Activated CD8-positive, alpha-beta T cell treated with anti-CD3 and anti-CD28 coated beads, Interleukin-2, amount 10 ng/mL, durations not matched to agents 7 days and 5 days (primary cell): ENCODE data around the gene TLE6. TPM values are rescaled to one million over a fixed set of nuclear protein-coding genes. Genes with fewer than 3 reads are reported as not detected.
"Not testable (repeated sequence)": the region's sequence is repeated elsewhere in the genome, so short reads cannot be mapped to it uniquely, and the experiment has no call there.

ENCODE experiments used
- ATAC-seq: fragments of 150-1000 bp; cut with Tn5 transposase; one replicate; pipeline ENCODE4 v1.10.0; 2021; ENCODE audit warnings: moderate library complexity
- CTCF ChIA-PET: fragments of 350-600 bp; sonication (Branson Sonifier 250); formaldehyde crosslinking; loops from one replicate; lab custom pipeline; 2021; ENCODE audit warnings: antibody characterized with exemption; lab: Charles Lee
- POLR2A ChIA-PET: fragments of 350-600 bp; sonication (Branson Sonifier 250); formaldehyde crosslinking; loops from one replicate; lab custom pipeline; 2021; ENCODE audit warnings: antibody characterized with exemption; lab: Charles Lee
- DNase-seq: peaks from one replicate; pipeline ENCODE4 v3.0.0-alpha.2; 2020
- H3K27ac Mint-ChIP-seq: one replicate; pipeline ENCODE4 v1.8.0; 2021; ENCODE audit warnings: mild to moderate bottlenecking, mixed read lengths
- H3K27me3 Mint-ChIP-seq: one replicate; pipeline ENCODE4 v1.8.0; 2021; ENCODE audit warnings: low read depth, mixed read lengths
- H3K36me3 Mint-ChIP-seq: one replicate; pipeline ENCODE4 v1.8.0; 2021; ENCODE audit warnings: low read depth, mixed read lengths
- H3K4me1 Mint-ChIP-seq: one replicate; pipeline ENCODE4 v1.8.0; 2021; ENCODE audit warnings: low read depth, mixed read lengths
- H3K4me3 Mint-ChIP-seq: one replicate; pipeline ENCODE4 v1.8.0; 2021; ENCODE audit warnings: mild to moderate bottlenecking, mixed read lengths
- H3K9me3 Mint-ChIP-seq: one replicate; pipeline ENCODE4 v1.8.0; 2022; ENCODE audit warnings: mixed read lengths; ENCODE audit not compliant: insufficient read depth
- total RNA-seq, 2 experiments: library from RNA; stranded (reverse); gene quantifications; one replicate each; pipeline ENCODE4 v1.2.3, GENCODE V29; 2021

TLE6 gene
- total RNA-seq, 2 experiments from 2014 or later = 2.0 to 2.7 TPM

DNA sequence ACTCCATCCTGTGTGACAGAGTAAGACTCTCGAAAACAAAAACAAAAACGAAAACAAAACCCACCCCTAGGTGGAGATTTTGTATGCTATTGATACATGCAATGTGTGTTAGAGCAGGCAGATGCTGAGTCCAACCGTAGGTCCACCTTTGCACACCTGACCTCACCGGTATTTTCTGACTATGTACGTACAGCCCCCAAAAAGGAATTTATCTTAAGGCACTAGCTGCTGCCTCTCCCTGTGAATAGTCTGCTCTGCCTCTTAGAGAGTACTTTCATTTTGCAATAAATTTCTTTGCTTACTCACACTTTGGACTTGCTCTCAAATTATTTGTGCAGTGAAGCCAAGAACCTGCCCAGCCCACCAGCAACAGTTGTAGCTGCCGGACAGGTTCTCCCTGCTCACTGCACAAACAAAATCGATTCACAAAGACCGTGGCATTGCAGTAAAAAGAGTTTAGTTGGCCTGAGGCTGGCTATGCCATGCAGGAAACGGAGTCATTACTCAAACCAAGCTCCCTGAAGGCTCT lies 24.3 kb upstream of the TLE6 start:
- DNase-seq (no peak), ATAC-seq (no peak)
- ChIA-PET POLR2A (no interaction called here), CTCF (interaction anchor here (1.1 to 5.5 kb wide), 6 partner anchors 9 to 305 kb away, joined by 4 to 86 read pairs (median 10); no protein-coding TSS in a partner anchor)
- no peak overlapping the region for H3K4me3 Mint-ChIP-seq
- peaks cover 2% of the 10 kb centered on the region for H3K27me3 Mint-ChIP-seq
- no peak overlapping the region for H3K27ac Mint-ChIP-seq
- H3K9me3 Mint-ChIP-seq = no peaks in the 10 kb centered on the region
- H3K36me3 Mint-ChIP-seq = peaks cover 4% of the 10 kb centered on the region
- peaks cover 21% of the 10 kb centered on the region for H3K4me1 Mint-ChIP-seq

DNA sequence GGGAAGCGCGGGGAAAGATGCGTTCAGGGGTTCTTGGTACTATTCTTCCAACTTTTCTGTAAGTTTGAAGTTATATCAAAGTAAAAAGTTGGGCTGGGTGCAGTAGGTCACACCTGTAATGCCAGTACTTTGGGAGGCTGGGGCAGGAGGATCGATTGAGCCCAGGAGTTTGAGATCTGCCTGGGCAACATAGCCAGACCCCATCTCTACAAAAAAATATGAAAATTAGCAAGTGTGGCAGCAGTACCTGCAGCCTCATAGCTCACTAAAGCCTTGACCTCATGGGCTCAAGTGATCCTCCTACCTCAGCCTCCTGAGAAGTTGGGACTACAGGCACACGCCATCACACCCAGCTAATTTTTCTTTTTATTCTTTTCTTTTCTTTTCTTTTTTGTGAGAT lies 20.2 kb upstream of the TLE6 start:
- ChIA-PET CTCF (interaction anchor here (0.8 to 4.8 kb wide), 3 partner anchors 69 to 169 kb away, joined by 3 to 27 read pairs (median 5); no protein-coding TSS in a partner anchor), POLR2A (no interaction called here)
- Mint-ChIP-seq H3K27me3 (peaks cover 2% of the 10 kb centered on the region), H3K36me3 (no peaks in the 10 kb centered on the region), H3K4me3 (no peak overlapping the region), H3K9me3 (no peaks in the 10 kb centered on the region), H3K27ac (no peak overlapping the region), H3K4me1 (peaks cover 3% of the 10 kb centered on the region)
- no peak for DNase-seq
- no peak for ATAC-seq

DNA sequence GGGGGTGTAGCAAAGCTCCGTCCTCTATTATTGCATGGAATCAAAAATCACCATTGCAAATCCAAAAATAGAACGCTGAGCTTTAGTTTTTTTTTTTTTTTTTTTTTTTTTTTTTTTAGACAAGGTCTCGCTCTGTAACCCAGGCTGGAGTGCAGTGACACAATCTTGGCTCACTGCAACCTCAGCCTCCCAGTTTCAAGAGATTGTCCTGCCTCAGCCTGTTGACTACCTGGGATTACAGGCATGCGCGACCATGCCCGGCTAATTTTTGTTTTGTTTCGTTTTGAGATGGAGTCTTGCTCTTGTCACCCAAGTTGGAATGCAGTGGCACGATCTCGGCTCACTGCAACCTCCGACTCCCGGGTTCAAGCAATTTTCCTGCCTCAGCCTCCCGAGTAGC lies 17.2 kb upstream of the TLE6 start:
- ChIA-PET POLR2A (no interaction called here), CTCF (interaction anchor here (1.5 to 4.8 kb wide), 2 partner anchors 9 to 144 kb away, joined by 9 to 46 read pairs; no protein-coding TSS in a partner anchor)
- H3K4me1 Mint-ChIP-seq = peaks cover 5% of the 10 kb centered on the region
- DNase-seq = no peak
- no peak overlapping the region for H3K4me3 Mint-ChIP-seq
- H3K36me3 Mint-ChIP-seq = no peaks in the 10 kb centered on the region
- H3K27ac Mint-ChIP-seq = no peak overlapping the region
- no peaks in the 10 kb centered on the region for H3K9me3 Mint-ChIP-seq
- H3K27me3 Mint-ChIP-seq = peaks cover 2% of the 10 kb centered on the region
- ATAC-seq = no peak

DNA sequence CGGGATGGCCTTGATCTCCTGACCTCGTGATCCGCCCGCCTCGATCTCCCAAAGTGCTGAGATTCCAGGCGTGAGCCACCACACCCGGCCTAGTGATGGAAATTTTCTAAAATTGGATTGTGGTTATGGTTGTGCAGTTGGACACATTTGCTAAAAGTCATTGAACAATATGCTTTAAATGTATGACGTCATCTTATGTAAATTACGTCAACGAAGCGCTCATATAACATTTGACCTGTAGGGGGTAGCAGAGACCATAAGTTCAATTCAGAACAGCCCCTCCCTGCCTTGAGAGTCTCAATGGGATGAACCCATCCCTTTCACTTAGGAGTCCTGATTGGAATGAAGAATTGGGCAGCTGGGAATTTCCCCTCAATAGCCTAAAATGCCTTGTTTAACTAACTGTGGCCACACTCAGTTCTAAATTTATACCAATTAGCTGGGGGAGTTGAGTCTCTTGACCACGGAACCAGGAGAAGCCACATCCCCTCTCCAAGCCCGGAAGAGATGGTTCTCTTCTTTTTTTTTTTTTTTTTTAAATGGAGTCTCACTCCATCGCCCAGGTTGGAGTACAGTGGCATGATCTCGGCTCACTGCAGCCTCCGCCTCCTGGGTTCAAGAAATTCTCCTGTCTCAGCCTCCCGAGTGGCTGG lies 15.2 kb upstream of the TLE6 start:
- Mint-ChIP-seq H3K36me3 (no peaks in the 10 kb centered on the region), H3K4me1 (peaks cover 5% of the 10 kb centered on the region), H3K4me3 (peak overlapping the region; percentile 59), H3K27ac (peak overlapping the region; percentile 49), H3K9me3 (no peaks in the 10 kb centered on the region), H3K27me3 (no peaks in the 10 kb centered on the region)
- ChIA-PET POLR2A (interaction anchor here (0.8 kb wide), 1 partner anchor 187 kb away, joined by 3 read pairs; no protein-coding TSS in a partner anchor), CTCF (interaction anchor here (0.6 to 4.8 kb wide), 20 partner anchors 9 to 202 kb away, joined by 3 to 54 read pairs (median 6); partner anchors contain the start of gene TLE6)
- ATAC-seq (peak; percentile 79), DNase-seq (peak; percentile 75)

DNA sequence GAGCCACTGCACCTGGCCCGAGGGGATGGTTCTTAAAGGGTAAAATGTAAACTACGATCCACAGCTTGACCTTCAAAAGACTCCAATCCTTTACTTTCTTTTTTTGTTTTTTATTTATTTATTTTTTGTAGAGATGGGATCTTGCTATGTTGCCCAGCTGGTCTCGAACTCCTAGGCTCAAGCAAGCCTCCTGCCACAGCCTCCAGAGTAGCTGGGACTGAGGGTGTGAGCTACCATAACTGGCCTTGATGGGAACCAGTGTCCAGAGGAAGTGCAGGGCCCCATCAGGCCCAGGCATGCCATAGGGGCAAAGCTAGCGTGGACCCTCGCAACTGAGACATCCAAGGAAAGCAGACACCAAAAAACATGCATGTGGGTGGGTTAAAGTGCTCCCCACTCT lies 14.2 kb upstream of the TLE6 start:
- DNase-seq (no peak), ATAC-seq (no peak)
- H3K4me1 Mint-ChIP-seq = peaks cover 5% of the 10 kb centered on the region
- H3K4me3 Mint-ChIP-seq = no peak overlapping the region
- CTCF ChIA-PET = interaction anchor here (0.7 to 4.8 kb wide), 17 partner anchors 8 to 449 kb away, joined by 3 to 54 read pairs (median 6); partner anchors contain the start of gene TLE6
- H3K9me3 Mint-ChIP-seq = no peaks in the 10 kb centered on the region
- no peaks in the 10 kb centered on the region for H3K27me3 Mint-ChIP-seq
- POLR2A ChIA-PET = interaction anchor here (0.6 to 0.8 kb wide), 2 partner anchors 172 to 188 kb away, joined by 3 read pairs; no protein-coding TSS in a partner anchor
- H3K27ac Mint-ChIP-seq = no peak overlapping the region
- no peaks in the 10 kb centered on the region for H3K36me3 Mint-ChIP-seq

DNA sequence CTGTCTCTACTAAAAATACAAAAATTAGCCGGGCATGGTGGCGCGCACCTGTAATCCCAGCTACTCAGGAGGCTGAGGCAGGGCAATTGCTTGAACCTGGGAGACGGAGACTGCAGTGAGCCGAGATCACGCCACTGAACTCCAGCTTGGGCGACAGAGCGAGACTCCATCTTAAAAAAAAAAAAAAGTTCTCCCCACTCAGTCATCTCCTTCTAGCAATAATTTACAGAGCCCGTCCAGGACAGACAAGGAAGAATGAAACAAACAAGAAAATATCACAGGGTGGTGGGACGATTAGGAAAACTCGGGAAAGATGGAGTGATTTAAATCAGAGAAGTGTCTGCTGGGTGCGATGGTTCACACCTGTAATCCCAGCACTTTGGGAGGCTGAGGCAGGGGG lies 13.7 kb upstream of the TLE6 start:
- POLR2A ChIA-PET = interaction anchor here (0.6 kb wide), 1 partner anchor 171 kb away, joined by 3 read pairs; no protein-coding TSS in a partner anchor
- not testable (repeated sequence) for H3K4me3 Mint-ChIP-seq, H3K27me3 Mint-ChIP-seq, DNase-seq, H3K36me3 Mint-ChIP-seq, H3K27ac Mint-ChIP-seq, H3K4me1 Mint-ChIP-seq, ATAC-seq, H3K9me3 Mint-ChIP-seq
- CTCF ChIA-PET = interaction anchor here (1.1 to 4.8 kb wide), 7 partner anchors 7 to 162 kb away, joined by 3 to 54 read pairs (median 9); no protein-coding TSS in a partner anchor

DNA sequence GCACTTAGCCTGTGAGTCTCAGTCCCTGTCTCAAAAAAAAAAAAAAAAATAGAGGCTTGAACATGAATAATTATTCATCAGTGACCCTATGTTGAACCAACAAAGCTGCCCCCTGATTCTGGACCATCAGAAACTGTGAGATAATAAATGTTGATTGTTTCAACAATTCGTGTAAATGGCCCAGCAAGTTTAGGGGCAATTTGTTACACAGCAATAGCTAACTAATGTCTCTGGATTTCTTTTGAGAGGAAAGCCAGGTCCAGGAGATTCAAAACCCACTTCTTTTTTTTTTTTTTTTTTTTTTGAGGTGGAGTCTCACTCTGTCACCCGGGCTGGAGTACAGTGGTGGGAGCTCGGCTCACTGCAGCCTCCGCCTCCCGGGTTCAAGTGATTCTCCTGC lies 12.5 kb upstream of the TLE6 start:
- Mint-ChIP-seq H3K27ac (no peak overlapping the region), H3K4me1 (peaks cover 11% of the 10 kb centered on the region), H3K9me3 (no peaks in the 10 kb centered on the region), H3K36me3 (no peaks in the 10 kb centered on the region), H3K4me3 (no peak overlapping the region), H3K27me3 (no peaks in the 10 kb centered on the region)
- ChIA-PET POLR2A (no interaction called here), CTCF (interaction anchor here (0.9 to 1.7 kb wide), 6 partner anchors 14 to 340 kb away, joined by 3 to 12 read pairs (median 4); no protein-coding TSS in a partner anchor)
- ATAC-seq = no peak
- no peak for DNase-seq

DNA sequence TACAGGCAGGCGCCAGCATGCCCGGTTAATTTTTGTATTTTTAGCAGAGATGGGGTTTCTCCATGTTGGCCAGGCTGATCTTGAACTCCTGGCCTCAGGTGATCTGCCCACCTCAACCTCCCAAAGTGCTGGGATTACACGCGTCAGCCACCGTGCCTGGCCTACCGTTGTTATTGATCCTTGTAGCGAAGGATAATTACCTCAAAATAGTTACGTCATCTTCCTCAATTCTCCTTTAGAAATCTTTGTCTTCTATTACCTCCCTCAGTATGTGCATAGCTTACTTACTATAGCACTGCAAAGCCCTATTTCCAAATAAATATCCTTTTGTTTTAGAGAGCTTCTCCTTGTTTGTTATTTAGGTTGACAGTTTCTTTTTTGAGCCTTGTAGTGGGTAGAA lies 9.4 kb upstream of the TLE6 start:
- H3K27ac Mint-ChIP-seq = no peak overlapping the region
- ChIA-PET CTCF (interaction anchor here (1.0 to 2.3 kb wide), 4 partner anchors 12 to 196 kb away, joined by 3 to 10 read pairs (median 5); no protein-coding TSS in a partner anchor), POLR2A (interaction anchor here (0.6 kb wide), 1 partner anchor 24 kb away, joined by 3 read pairs; no protein-coding TSS in a partner anchor)
- H3K4me1 Mint-ChIP-seq = peaks cover 10% of the 10 kb centered on the region
- H3K36me3 Mint-ChIP-seq = no peaks in the 10 kb centered on the region
- ATAC-seq (no peak), DNase-seq (no peak)
- H3K4me3 Mint-ChIP-seq = no peak overlapping the region
- H3K27me3 Mint-ChIP-seq = no peaks in the 10 kb centered on the region
- no peaks in the 10 kb centered on the region for H3K9me3 Mint-ChIP-seq

DNA sequence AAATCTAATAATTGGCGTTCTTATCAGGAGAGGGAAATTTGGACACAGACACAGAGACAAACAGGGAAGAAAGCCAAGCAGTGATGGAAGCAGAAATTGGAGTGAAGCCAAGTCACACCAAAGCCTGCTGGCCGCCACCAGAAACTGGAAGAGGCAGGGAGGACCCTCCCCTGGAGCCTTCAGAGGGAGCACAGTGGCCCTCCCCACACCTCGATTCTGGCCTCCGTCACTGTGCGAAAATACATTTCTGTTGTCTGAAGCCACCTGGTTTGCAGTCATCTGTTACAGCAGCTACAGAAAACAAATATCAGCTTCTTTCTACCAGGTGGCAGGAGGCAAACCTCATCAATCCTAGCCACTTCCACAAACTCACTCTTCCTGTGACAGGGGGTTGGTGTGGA lies 8.3 kb upstream of the TLE6 start:
- no peak overlapping the region for H3K4me3 Mint-ChIP-seq
- no peak overlapping the region for H3K27ac Mint-ChIP-seq
- ChIA-PET POLR2A (no interaction called here), CTCF (interaction anchor here (1.3 kb wide), 1 partner anchor 135 kb away, joined by 7 read pairs; no protein-coding TSS in a partner anchor)
- H3K27me3 Mint-ChIP-seq = no peaks in the 10 kb centered on the region
- ATAC-seq (no peak), DNase-seq (no peak)
- H3K36me3 Mint-ChIP-seq = no peaks in the 10 kb centered on the region
- H3K4me1 Mint-ChIP-seq = peaks cover 10% of the 10 kb centered on the region
- no peaks in the 10 kb centered on the region for H3K9me3 Mint-ChIP-seq

DNA sequence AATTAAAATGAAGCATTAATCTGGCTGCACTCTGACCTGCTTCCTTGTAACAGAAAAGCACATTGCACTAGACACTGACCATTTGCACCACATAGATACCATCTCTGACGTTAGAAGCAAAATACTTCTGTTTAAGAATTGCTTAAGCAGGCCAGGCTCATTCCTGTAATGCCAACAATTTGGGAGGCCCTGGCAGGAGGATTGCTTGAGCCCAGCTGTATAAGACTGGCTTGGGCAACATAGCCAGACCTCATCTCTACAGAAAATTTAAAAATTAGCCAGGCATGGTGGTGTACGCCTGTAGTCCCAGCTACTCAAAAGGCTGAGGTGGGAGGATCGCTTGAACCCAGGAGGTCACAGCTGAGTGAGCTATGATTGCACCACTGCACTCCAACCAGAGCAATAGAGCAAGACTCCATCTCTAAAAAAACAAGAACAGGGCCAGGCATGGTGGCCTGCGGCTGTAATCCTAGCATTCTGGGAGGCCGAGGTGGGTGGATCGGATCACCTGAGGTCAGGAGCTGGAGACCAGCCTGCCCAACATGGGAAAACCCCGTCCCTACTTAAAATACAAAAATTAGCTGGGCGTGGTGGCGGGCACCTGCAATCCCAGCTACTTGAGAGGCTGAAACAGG lies 7.0 kb upstream of the TLE6 start:
- no peaks in the 10 kb centered on the region for H3K9me3 Mint-ChIP-seq
- H3K4me1 Mint-ChIP-seq = peaks cover 15% of the 10 kb centered on the region
- ChIA-PET CTCF (interaction anchor here (1.3 to 1.7 kb wide), 3 partner anchors 8 to 134 kb away, joined by 4 to 9 read pairs (median 7); no protein-coding TSS in a partner anchor), POLR2A (no interaction called here)
- no peaks in the 10 kb centered on the region for H3K36me3 Mint-ChIP-seq
- H3K27me3 Mint-ChIP-seq = peaks cover 5% of the 10 kb centered on the region
- no peak overlapping the region for H3K4me3 Mint-ChIP-seq
- ATAC-seq = no peak
- no peak overlapping the region for H3K27ac Mint-ChIP-seq
- no peak for DNase-seq

DNA sequence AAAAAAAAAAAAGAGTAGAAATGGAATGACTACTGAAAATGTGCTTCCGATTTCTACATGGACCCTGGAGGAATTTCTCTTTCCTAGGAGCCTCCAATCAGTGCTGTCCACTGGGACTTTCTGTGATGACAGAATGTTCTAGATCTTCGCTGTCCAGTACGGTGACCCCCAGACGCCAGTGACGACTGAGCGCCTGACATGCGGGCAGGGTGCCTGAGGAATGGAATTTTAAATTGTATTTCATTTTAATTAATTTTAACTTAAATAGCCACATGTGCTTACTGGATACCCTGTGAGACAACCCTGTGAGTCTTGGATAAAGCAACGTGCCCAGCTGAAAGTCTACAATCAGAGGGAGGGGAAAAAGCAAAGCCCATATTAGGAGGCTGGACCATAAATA lies 4.1 kb upstream of the TLE6 start:
- Mint-ChIP-seq H3K36me3 (no peaks in the 10 kb centered on the region), H3K4me1 (peaks cover 30% of the 10 kb centered on the region), H3K4me3 (no peak overlapping the region), H3K27ac (no peak overlapping the region), H3K27me3 (peaks cover 5% of the 10 kb centered on the region), H3K9me3 (no peaks in the 10 kb centered on the region)
- ATAC-seq = no peak
- ChIA-PET CTCF (interaction anchor here (1.2 kb wide), 1 partner anchor 11 kb away, joined by 5 read pairs; no protein-coding TSS in a partner anchor), POLR2A (no interaction called here)
- DNase-seq = no peak
